ENCODE results near the gene SOD3. TPM values are rescaled to one million over a fixed set of nuclear protein-coding genes. Genes with fewer than 3 reads are reported as not detected.

SOD3 gene
- total and polyA plus RNA-seq, 2 of the 4 experiments (the other 2 are of a cell fraction) = 0.36 to 5.8 TPM

DNA sequence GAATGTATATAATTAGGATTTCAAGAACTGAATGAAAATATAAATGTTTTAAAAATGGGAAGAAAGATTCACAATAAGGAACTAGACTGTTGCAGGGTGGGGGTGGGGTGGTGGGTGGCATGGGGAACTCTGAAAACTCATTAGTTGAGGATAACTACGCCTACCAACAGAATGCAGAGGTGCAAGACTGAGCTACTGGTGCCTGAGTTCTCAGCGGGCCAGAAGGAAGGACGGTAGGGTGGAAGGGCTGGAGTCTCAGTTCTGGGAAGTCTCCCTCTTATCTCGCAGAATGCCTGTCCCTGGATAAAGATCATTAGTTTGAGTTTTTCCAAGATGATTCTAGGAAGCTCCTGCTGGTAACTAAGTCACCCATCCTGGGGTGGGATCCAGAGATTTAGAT lies 1.3 kb upstream of the SOD3 start:
- Histone ChIP-seq H2AK5ac (ENCODE audit: low read depth, low read length) (peak overlapping the region; percentile 75; the same call in 1 of the 2 replicates), H3K4me3 (ENCODE audit: insufficient read depth, low read depth, low read length) (no peak overlapping the region), H3K79me1 (ENCODE audit: low read depth in 1 of 2, low read length in 2 of 2) (no peaks in the 10 kb centered on the region), H3K9me3 (ENCODE audit: control insufficient read depth, insufficient read depth, low read length) (no peaks in the 10 kb centered on the region), H2AFZ (replicated peaks; ENCODE audit: low read length, poor library complexity) (no peak overlapping the region), H3K14ac (replicated peaks; ENCODE audit: low read depth, low read length) (peak overlapping the region; percentile 42; the same call in 1 of the 2 replicates), H3K4me1 (ENCODE audit: control insufficient read depth, insufficient read depth, low read length) (peaks cover 9% of the 10 kb centered on the region), H3K9ac (ENCODE audit: low read depth, low read length) (no peak overlapping the region), H2BK120ac (ENCODE audit: low read depth, low read length) (peak overlapping the region; percentile 10; the same call in 1 of the 2 replicates), H3K4ac (ENCODE audit: low read depth, low read length) (0 out of 2 replicates have a peak overlapping the region, but pooled peaks have one; percentile 21), H2AK9ac (replicated peaks; ENCODE audit: low read depth, low read length, poor library complexity) (no peak overlapping the region), H4K20me1 (ENCODE audit: insufficient read depth, low read length) (no peaks in the 10 kb centered on the region), H4K91ac (ENCODE audit: insufficient read depth, low read depth, low read length) (no peak overlapping the region), H3K27ac (ENCODE audit: insufficient read depth, low read length) (no peak overlapping the region), H4K5ac (ENCODE audit: low read depth, low read length) (no peak overlapping the region), H2BK20ac (ENCODE audit: low read depth, low read length) (peak overlapping the region; percentile 45; the same call in 1 of the 2 replicates), H3K4me2 (ENCODE audit: low read depth, low read length) (no peak overlapping the region), H3K36me3 (ENCODE audit: control insufficient read depth, insufficient read depth, low read length) (no peaks in the 10 kb centered on the region), H3K23ac (ENCODE audit: low read depth, low read length) (no peak overlapping the region), H4K8ac (ENCODE audit: low read depth in 2 of 2, low read length in 2 of 2) (no peak overlapping the region), H3K56ac (ENCODE audit: extremely low read depth, insufficient read depth, low read length) (no peak overlapping the region), H3K18ac (ENCODE audit: low read depth, low read length) (no peak overlapping the region), H3K27me3 (ENCODE audit: control insufficient read depth, insufficient read depth, low read length) (no peaks in the 10 kb centered on the region; the same call in 1 of the 2 replicates), H2BK5ac (ENCODE audit: low read depth, low read length, poor library complexity, severe bottlenecking) (no peak overlapping the region), H2BK15ac (ENCODE audit: low read depth, low read length) (peak overlapping the region; percentile 80; the same call in 1 of the 3 replicates), H3K9me1 (ENCODE audit: insufficient read depth, low read length) (peaks cover 8% of the 10 kb centered on the region)
- no peak for ATAC-seq (ENCODE audit: low read depth)
- intact Hi-C loops (cut with micrococcal nuclease) (loop anchor here (10.0 kb wide), 1 partner anchor 319 kb away; no protein-coding TSS in a partner anchor), dilution Hi-C loops (cut with HindIII; ENCODE audit: low sequenced_read_pairs, unreplicated experiment) (no loop called here), in situ Hi-C loops (cut with MboI; ENCODE audit: low sequenced_read_pairs) (no loop called here)
- no peak for DNase-seq
- no CpG with 5 or more reads among the region's 4 CpGs for WGBS, 2 experiments (ENCODE audit: extremely low coverage in 2 of 2, insufficient read length in 1 of 2)
- no TSS peak for BruUV-seq (replicated peaks)
- CTCF ChIA-PET = interaction anchor here (0.6 to 2.0 kb wide), 3 partner anchors 11 to 212 kb away, joined by 3 to 8 read pairs (median 3); no protein-coding TSS in a partner anchor
- TF ChIP-seq CHD1 (IDR thresholded peaks at IDR 0.05; ENCODE audit: low read depth, low read length) = no peak
- no peak for TF ChIP-seq MAFK (IDR thresholded peaks at IDR 0.05; ENCODE audit: low read depth, low read length)
- TF ChIP-seq RCOR1 (IDR thresholded peaks at IDR 0.05; ENCODE audit: insufficient replicate concordance, low read length) = no peak
- TF ChIP-seq, protein P1, sequence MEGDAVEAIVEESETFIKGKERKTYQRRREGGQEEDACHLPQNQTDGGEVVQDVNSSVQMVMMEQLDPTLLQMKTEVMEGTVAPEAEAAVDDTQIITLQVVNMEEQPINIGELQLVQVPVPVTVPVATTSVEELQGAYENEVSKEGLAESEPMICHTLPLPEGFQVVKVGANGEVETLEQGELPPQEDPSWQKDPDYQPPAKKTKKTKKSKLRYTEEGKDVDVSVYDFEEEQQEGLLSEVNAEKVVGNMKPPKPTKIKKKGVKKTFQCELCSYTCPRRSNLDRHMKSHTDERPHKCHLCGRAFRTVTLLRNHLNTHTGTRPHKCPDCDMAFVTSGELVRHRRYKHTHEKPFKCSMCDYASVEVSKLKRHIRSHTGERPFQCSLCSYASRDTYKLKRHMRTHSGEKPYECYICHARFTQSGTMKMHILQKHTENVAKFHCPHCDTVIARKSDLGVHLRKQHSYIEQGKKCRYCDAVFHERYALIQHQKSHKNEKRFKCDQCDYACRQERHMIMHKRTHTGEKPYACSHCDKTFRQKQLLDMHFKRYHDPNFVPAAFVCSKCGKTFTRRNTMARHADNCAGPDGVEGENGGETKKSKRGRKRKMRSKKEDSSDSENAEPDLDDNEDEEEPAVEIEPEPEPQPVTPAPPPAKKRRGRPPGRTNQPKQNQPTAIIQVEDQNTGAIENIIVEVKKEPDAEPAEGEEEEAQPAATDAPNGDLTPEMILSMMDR (conservative IDR thresholded peaks at IDR 0.05; ENCODE audit: low read depth, low read length) = no peak
- TF ChIP-seq RAD21 (IDR thresholded peaks at IDR 0.05; ENCODE audit: low read length) = no peak
- no peak for TF ChIP-seq MXI1 (IDR thresholded peaks at IDR 0.05; ENCODE audit: borderline replicate concordance, low read depth, low read length)
- no peak for TF ChIP-seq MAZ (IDR thresholded peaks at IDR 0.05; ENCODE audit: borderline replicate concordance, low read depth, low read length)
- TF ChIP-seq, protein P2, sequence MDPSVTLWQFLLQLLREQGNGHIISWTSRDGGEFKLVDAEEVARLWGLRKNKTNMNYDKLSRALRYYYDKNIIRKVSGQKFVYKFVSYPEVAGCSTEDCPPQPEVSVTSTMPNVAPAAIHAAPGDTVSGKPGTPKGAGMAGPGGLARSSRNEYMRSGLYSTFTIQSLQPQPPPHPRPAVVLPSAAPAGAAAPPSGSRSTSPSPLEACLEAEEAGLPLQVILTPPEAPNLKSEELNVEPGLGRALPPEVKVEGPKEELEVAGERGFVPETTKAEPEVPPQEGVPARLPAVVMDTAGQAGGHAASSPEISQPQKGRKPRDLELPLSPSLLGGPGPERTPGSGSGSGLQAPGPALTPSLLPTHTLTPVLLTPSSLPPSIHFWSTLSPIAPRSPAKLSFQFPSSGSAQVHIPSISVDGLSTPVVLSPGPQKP (IDR thresholded peaks at IDR 0.05; ENCODE audit: borderline replicate concordance, low read depth, low read length) = no peak
- no peak for TF ChIP-seq FOS (IDR thresholded peaks at IDR 0.05; ENCODE audit: low read depth, low read length)
- TF ChIP-seq, protein P3, sequence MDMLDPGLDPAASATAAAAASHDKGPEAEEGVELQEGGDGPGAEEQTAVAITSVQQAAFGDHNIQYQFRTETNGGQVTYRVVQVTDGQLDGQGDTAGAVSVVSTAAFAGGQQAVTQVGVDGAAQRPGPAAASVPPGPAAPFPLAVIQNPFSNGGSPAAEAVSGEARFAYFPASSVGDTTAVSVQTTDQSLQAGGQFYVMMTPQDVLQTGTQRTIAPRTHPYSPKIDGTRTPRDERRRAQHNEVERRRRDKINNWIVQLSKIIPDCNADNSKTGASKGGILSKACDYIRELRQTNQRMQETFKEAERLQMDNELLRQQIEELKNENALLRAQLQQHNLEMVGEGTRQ (IDR thresholded peaks at IDR 0.05; ENCODE audit: low read depth, low read length) = no peak
- TF ChIP-seq POLR2A (IDR thresholded peaks at IDR 0.05; ENCODE audit: low read depth, low read length) = no peak
- no peak for TF ChIP-seq BHLHE40 (IDR thresholded peaks at IDR 0.05; ENCODE audit: low read depth, low read length)
- TF ChIP-seq SMC3 (IDR thresholded peaks at IDR 0.05; ENCODE audit: low read depth, low read length) = no peak
- no peak for TF ChIP-seq NFE2L2 (IDR thresholded peaks at IDR 0.05; ENCODE audit: low read depth, low read length)
- TF ChIP-seq CEBPB (IDR thresholded peaks at IDR 0.05; ENCODE audit: low read depth, low read length) = no peak
- no peak for TF ChIP-seq RFX5 (IDR thresholded peaks at IDR 0.05; ENCODE audit: low read depth, low read length)
- POLR2A ChIA-PET (ENCODE audit: unreplicated experiment) = no interaction called here
